ENCODE results near the gene PPIB.

PPIB gene

DNA sequence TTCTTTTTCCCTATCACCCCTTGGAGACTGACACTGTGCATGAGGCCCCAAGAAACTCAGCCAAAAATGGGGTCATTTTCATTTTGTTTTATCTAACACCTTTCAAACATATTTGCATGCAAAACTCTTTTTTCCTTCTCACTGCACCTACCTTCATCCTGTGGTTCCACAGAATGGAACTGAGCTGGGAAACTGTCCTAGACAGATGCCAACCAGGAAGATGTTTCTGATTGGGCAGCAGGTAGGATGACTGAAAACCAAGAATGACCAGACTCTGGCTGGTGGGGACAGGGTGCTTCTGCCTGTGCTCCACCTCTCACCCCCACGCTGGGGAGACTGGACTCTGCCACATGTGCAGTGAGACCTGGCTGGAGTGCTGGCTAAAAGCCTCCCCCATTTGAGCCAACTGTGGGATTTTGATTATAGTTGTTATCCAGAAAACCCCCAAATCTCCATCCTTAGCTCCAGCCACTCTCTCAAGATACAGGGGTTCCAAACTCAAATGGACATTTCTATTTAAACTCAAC, 5.2 kb downstream of the PPIB start:
- DNase-seq: no peak

- no peak for DNase-seq
Measured at GRCh38 chr15:64156652-64157331, 6.0 kb downstream of the PPIB start.

DNA sequence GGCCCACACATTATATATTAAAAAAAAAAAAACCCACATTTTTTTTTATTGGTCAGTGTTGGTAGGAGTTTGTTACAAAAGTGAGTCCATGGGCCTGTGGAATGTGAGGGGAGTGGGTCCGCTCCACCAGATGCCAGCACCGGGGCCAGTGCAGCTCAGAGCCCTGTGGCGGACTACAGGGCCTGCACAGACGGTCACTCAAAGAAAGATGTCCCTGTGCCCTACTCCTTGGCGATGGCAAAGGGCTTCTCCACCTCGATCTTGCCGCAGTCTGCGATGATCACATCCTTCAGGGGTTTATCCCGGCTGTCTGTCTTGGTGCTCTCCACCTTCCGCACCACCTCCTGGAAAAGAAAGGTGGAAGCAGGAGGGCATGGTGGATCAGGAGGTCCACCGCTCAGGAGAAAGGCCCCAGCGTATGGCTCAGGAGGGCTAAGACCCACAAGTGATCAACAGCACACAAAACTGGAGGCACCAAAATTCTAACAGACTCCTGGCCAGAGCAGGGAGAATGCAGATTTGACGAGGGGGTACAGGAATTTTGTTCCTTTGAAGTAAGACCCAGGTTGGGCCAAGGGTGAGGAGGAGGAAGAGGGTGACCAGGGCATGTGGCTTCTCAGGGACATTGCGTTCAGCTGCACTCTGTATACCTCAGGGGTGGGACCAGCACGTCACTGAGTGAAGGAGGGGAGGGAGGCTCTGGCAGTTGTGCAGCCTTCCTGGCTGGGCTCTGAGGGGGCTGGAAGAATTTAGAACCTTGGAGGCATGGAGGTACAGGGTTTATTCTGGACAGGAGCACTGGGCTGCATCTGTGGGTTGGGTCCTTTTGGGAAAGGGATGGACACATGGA, 6.8 kb downstream of the PPIB start:
- DNase-seq: no peak

GRCh38 chr15:64153480-64154367, 9.1 kb downstream of the PPIB start:
- peak; percentile 92 for DNase-seq

GRCh38 chr15:64152507-64153387, 10.1 kb downstream of the PPIB start:
- no peak for DNase-seq

- no peak for DNase-seq
Measured at GRCh38 chr15:64151727-64152506, 10.9 kb downstream of the PPIB start, which contains the start of gene SNX22. SNX22 (plus strand) TSS chr15:64151731; CDS start chr15:64151776, 45 bp downstream.

DNA sequence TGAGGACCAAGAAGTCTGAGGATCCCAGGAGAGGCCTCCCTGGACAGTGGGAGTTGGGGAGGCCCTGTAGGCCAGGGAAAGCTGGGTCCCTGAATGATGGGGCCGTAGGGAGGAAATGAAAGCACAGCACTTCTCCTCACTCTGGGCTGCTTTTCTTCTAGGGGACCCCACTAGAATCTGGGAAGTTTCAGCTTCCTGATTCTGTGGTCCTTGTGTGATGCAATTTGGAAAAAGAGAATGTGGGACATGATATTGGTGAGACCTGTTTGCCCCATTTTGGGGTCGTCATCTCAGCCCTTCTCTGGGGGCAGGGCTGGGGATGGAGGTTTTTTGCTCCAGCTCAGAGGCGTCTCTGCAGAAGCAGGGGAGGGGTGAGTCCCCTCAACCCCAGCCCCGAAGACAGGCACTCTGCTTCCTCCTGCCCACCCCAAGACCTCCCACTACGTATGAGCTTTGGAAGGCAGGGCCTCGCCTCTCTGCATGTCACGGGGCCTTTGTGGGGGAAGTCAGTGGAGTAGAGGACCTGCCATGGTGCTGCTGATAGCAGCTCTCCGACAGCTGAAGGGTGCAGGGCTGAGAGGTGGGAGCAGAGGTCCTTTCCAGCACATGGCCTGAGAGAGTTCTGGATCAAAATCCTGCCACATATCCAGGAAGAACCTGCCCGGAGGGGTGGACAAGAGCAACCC, 12.8 kb downstream of the PPIB start:
- no peak for DNase-seq

DNA sequence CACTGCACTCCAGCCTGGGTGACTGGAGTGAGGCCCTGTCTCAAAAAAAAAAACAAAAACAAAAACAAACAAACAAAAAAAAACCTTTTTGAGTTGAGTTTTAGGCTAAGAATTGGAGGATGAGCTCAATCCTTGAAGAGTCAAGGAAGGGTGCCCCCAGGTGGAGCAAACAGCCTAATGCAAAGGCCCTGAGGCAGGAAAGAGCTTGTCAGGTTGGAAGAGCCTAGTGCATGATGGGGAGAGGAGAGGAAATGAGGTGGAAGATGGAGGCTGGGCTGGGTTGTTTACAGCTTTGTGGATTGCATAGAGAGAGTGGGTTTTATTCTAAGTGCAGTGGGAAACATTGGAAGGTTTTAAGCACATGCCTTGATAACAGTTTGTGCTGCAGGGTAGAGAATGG, 13.4 kb downstream of the PPIB start:
- no peak for DNase-seq

DNA sequence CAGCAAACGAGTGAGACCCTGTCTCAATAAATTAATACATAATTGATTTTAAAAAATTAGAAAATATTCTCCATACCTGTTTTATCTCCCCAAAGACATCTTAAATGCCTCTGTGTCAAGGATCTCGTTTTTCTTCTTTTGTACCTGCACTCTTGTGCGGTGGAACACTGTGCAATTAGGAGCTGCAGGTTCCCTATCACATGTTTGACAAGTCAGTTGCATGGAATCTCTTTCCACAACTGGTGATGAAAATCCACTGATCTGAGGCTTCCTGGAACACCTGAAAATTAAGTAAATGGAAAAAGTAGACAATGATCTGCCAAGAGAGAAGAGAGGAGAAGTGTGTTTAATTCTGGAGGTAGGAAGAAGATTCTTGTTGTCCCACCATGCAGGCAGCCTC, 14.2 kb downstream of the PPIB start:
- DNase-seq: no peak

DNA sequence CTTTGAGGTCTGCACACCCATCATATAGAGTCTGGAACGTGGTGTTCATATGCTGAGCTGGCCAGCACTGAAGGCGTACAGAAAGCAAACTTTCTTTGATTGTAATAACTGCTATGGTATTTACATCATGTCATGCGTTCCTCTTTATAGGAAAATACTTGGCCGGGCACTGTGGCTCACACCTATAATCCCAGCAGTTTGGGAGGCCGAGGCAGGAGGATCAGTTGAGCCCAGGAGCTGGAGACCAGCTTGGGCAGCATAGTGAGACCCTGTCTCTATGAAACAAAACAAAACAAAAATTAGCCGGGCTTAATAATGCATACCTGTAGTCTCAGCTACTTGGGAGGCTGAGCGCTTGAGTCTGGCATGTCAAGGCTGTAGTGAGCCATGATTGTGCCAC, 14.7 kb downstream of the PPIB start:
- no peak for DNase-seq

DNA sequence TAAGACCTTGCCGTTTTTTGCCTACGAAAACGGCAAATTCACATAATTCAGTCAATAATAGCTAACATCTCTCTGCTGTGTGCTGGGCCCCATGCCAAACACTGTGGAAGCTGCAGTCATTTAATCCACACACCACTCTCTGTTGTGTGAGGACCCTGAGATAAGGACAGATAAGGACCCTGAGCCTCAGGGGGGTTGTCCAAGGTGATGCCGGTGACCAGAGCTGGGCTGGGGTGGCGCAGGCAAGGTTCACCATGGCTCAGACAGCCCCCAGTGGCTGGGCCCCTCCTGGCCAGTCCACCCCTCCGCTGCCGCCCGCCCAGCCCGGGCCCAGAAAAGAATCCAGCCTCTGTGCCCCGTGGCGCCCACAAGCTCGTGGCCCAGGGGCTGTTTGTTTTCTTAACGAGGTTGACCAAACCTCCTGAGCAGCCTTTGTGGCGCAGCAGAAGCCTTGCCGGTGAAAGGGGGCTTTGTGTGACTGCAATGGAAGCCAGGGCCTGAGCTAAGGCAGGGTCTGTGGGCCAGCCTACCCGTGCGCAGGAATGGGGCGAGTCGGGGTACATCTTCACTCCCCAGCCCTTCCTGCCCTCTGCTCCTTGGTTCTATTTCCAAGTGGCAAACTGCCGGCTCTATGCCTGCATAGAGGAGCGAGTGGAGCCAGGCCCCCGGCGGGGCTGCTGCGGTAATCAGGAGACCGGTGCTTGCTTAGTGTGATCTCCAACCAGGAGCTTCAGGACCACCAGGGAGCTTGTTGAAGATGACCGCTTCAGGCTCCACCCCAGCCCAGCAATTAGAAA, 15.7 kb downstream of the PPIB start:
- DNase-seq: no peak

DNA sequence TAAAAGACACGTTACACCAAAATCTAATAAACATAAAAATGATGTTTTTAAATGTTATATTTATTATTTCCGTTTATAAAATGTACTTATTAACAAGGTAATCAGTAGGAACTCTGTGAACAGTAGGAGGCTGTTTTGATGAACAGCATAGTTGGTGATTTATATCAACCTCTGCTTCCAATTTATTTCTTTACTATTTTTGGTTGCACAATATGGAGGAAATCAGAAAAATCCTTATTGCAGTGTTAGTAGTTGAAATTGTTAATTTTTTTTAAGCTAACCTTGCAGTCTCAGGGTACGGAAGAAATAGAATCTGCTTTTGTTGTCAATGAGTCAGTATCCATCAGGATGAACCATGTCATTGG, 16.3 kb downstream of the PPIB start:
- DNase-seq: no peak

- DNase-seq: no peak
Measured at GRCh38 chr15:64146041-64146440, 16.8 kb downstream of the PPIB start.

DNA sequence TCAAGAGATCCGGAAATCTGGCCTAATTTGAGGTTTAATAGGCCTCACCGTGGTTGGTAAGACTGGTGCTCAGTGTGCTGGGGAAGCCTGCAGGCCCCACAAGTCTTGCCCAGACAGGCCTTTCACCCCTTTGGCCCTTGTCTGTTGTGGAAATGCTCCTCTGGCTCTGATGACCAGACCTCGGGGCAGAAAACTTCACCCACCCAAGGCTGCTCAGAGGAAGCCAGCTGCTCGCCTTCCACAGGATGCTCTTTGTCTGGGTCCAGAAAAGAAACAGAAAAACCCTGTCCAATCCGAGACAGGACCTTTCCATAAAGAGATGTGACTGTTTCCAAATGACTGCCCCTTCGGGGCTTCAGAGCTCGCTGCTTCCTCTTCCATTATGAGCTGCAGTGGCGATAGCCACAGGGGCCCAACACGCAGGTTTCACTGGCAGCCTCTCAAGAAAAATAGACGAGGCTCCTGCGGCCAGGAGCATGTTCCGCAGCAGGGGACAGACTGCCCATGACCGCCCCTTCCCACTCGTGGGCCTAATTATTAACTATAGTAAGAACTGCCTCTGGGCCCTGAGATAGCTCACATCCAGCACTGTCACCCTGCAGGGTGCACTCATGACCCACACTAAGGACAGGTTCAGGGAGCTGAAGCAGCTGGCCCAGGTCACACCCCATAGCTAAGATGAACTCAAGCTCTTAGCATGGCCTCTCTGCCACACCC, 18.1 kb downstream of the PPIB start:
- DNase-seq: no peak

- no peak for DNase-seq
Measured at GRCh38 chr15:64144192-64144564, 18.6 kb downstream of the PPIB start.

- DNase-seq: no peak
Measured at GRCh38 chr15:64143276-64143675, 19.5 kb downstream of the PPIB start.

GRCh38 chr15:64141798-64142512, 20.9 kb downstream of the PPIB start:
- DNase-seq: no peak

DNA sequence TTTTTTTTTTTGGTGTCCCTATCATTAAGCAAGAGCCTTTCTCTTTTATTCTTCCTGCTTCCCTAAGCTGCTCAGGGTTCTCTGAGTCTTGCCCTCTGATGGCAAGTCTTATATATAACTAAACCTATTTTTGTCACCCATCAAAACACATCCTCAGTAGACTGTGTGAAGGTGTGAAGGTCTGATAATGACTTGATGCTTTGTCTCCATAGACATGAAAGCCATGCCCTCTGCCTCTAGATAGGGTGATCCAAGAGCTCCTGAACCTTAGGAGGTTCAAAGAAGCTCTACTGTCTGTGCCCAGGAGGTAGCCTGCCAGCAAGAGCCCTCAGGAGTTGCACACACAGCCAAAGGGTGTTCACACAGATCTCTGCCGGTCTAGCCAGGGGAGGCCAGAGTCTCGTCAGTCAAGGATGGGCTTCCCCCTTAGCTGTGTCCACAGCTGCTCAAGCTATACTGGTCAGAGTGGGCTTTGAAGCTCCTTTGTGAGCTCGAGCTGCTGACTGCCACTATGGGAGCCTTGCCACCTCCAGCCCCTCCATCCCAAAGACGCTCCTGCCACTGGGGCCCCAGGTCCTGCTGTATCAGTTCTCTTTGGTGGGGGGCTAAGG, 24.4 kb downstream of the PPIB start:
- no peak for DNase-seq

Measured in stimulated activated CD4-positive, alpha-beta T cell treated with anti-CD3 and anti-CD28 coated beads, Interleukin-1b, Interleukin-23, amount 100 ng/mL, for 48 hours (primary cell).